DOHH2 (cell line): ENCODE results near the gene MRPL4.
A peak's percentile ranks its signal among the peaks of the same experiment; 100 is the strongest.

Experiments
- H3F3A ChIP-seq: fragments of 200-600 bp; sonication (generic), shearing (Covaris generic); 2 replicates; pipeline ENCODE4 v1.6.0; 2016; ENCODE audit warnings: antibody characterized with exemption, mild to moderate bottlenecking; ENCODE audit not compliant: control insufficient read depth, insufficient read depth
- H3K27ac ChIP-seq: fragments of 200-600 bp; sonication (generic); 2 replicates; pipeline ENCODE4 v1.5.1; 2014; ENCODE audit warnings: low read depth, mild to moderate bottlenecking, low read length, moderate library complexity
- H3K27me3 ChIP-seq: fragments of 200-600 bp; sonication (generic); 2 replicates; pipeline ENCODE4 v1.6.1; 2014; ENCODE audit warnings: mild to moderate bottlenecking, low read length, mixed read lengths; ENCODE audit not compliant: control insufficient read depth
- H3K36me3 ChIP-seq: fragments of 200-600 bp; sonication (generic); 2 replicates; pipeline ENCODE4 v1.6.1; 2014; ENCODE audit warnings: mild to moderate bottlenecking, low read length, moderate library complexity, mixed read lengths; ENCODE audit not compliant: control insufficient read depth
- H3K4me1 ChIP-seq: fragments of 200-600 bp; sonication (generic); 2 replicates; pipeline ENCODE4 v1.6.1; 2014; ENCODE audit warnings: mild to moderate bottlenecking, low read length, mixed read lengths; ENCODE audit not compliant: control insufficient read depth
- H3K4me2 ChIP-seq: fragments of 200-600 bp; sonication (generic); 2 replicates; pipeline ENCODE4 v1.6.0; 2014; ENCODE audit warnings: mild to moderate bottlenecking, low read length, moderate library complexity
- H3K4me3 ChIP-seq: fragments of 200-600 bp; sonication (generic); 2 replicates; pipeline ENCODE4 v1.5.1; 2014; ENCODE audit warnings: mild to moderate bottlenecking, low read length, mixed read lengths
- H3K79me2 ChIP-seq: fragments of 200-600 bp; sonication (generic); 2 replicates; pipeline ENCODE4 v1.6.1; 2014; ENCODE audit warnings: mild to moderate bottlenecking, low read length, mixed read lengths; ENCODE audit not compliant: control insufficient read depth
- H3K9me2 ChIP-seq: fragments of 200-600 bp; sonication (generic); replicated peaks from 2 replicates; pipeline ENCODE4 v1.6.1; 2014; ENCODE audit warnings: mild to moderate bottlenecking, low read length, mixed read lengths; ENCODE audit not compliant: control insufficient read depth
- H3K9me3 ChIP-seq: fragments of 200-600 bp; sonication (generic); 2 replicates; pipeline ENCODE4 v1.6.1; 2014; ENCODE audit warnings: antibody characterized with exemption, low read length, mixed read lengths; ENCODE audit not compliant: control insufficient read depth, insufficient read depth
- H4K20me1 ChIP-seq: fragments of 200-600 bp; sonication (generic); 2 replicates; pipeline ENCODE4 v1.6.0; 2014; ENCODE audit warnings: low read depth, mild to moderate bottlenecking, antibody characterized with exemption, low read length, moderate library complexity; ENCODE audit not compliant: control insufficient read depth, insufficient read depth
- CTCF ChIP-seq: fragments of 200-600 bp; sonication (generic); IDR thresholded peaks from one replicate; pipeline ENCODE4 v1.5.1; 2014; ENCODE audit warnings: antibody characterized with exemption, mild to moderate bottlenecking, low read depth, low read length; ENCODE audit not compliant: poor library complexity, severe bottlenecking
- EZH2phosphoT487 ChIP-seq: fragments of 200-600 bp; sonication (generic); IDR thresholded peaks from 2 replicates; pipeline ENCODE4 v1.6.1; 2017; ENCODE audit warnings: borderline replicate concordance, mild to moderate bottlenecking, antibody characterized with exemption, low read length, moderate library complexity, mixed read lengths

Gene MRPL4

DNA sequence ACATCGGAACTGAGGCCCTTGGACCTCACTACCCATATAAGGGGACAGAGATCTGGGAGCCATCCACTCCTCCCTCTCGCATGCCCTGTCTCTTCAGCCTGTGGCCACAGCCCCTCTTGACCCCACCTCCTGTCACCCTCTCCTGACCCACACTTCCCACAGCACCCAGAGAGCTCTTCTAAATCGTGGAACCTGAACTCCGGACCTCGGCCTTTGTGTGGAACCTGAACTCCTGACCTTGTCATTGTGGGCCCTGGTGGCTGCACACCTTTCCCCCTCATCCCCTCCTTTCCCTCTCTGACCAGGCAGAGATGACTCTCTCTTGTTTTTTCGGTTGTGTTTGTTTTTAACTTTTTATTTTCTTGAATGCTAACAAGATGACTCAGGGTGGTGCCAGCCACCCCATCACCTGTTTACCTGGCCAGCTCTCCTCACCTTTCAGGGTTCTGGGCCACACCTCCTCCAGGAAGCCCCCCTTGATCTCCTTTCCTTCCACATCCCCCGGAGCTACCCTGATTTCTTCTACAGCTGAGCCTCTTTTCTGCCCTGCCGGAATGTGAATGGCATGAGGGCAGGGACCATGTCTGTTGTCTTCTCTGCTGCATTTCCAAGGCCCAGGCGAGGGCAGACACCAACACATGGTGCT, 5.1 kb downstream of the MRPL4 start:
- Histone ChIP-seq H3K4me3 (no peak overlapping the region), H3K79me2 (peaks cover 33% of the 10 kb centered on the region), H3K4me2 (no peak overlapping the region), H3K9me2 (no peaks in the 10 kb centered on the region), H3K4me1 (peaks cover 26% of the 10 kb centered on the region), H3F3A (peaks cover 11% of the 10 kb centered on the region; the same call in 1 of the 2 replicates), H3K9me3 (no peaks in the 10 kb centered on the region), H3K27ac (no peak overlapping the region), H3K36me3 (peaks cover 75% of the 10 kb centered on the region), H3K27me3 (no peaks in the 10 kb centered on the region), H4K20me1 (peaks cover 9% of the 10 kb centered on the region; the same call in 1 of the 2 replicates)
- TF ChIP-seq CTCF (no peak), EZH2phosphoT487 (no peak)

- H3K36me3 ChIP-seq = peaks cover 65% of the 10 kb centered on the region
- H3K4me2 ChIP-seq = 0 out of 2 replicates have a peak overlapping the region, but pooled peaks have one; percentile 4
- TF ChIP-seq EZH2phosphoT487 = no peak
- TF ChIP-seq CTCF = no peak
- H3K27me3 ChIP-seq = no peaks in the 10 kb centered on the region
- peaks cover 8% of the 10 kb centered on the region; the same call in 1 of the 2 replicates for H3F3A ChIP-seq
- no peaks in the 10 kb centered on the region for H3K9me3 ChIP-seq
- H3K4me3 ChIP-seq = no peak overlapping the region
- no peaks in the 10 kb centered on the region for H3K9me2 ChIP-seq
- H3K4me1 ChIP-seq = peaks cover 20% of the 10 kb centered on the region
- peaks cover 22% of the 10 kb centered on the region for H3K79me2 ChIP-seq
- no peak overlapping the region for H3K27ac ChIP-seq
- H4K20me1 ChIP-seq = peaks cover 4% of the 10 kb centered on the region; the same call in 1 of the 2 replicates
Observed at GRCh38 chr19:10258080-10258710, 6.2 kb downstream of the MRPL4 start.

DNA sequence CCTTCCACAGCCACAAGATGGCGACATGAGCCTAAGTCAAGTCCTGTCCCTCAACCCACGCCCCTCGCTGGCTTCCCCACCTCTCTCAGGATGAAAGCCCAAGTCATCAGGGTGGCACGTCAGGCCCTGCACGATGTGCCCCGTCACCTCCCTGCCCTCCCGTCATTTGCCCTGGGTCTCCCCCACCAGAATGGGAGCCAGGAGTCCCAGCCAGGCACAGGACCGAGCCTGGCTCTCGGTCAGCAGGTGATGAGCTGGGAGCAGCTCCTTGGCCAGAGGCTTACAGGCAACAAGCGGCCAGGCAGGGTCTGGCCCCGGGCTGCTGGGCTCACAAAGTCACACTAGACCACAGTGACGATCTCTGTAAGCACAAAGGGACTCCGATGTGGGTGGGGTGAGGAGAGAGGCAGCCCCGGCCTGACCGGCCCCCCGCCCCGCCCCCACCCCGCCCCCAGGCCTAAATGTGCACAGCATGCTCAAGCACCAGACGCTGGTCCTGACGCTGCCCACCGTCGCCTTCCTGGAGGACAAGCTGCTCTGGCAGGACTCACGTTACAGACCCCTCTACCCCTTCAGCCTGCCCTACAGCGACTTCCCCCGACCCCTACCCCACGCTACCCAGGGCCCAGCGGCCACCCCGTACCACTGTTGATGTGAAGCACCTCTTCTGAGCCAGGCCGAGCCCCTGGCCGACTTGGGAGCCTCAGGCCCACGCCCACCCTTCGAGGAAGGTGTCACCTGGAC, 7.3 kb downstream of the MRPL4 start:
- Histone ChIP-seq H3K27me3 (no peaks in the 10 kb centered on the region), H3K4me1 (peaks cover 12% of the 10 kb centered on the region), H3K79me2 (peaks cover 10% of the 10 kb centered on the region), H3K9me2 (no peaks in the 10 kb centered on the region), H3K4me3 (no peak overlapping the region), H4K20me1 (peaks cover 1% of the 10 kb centered on the region; the same call in 1 of the 2 replicates), H3K4me2 (no peak overlapping the region), H3F3A (peaks cover 8% of the 10 kb centered on the region; the same call in 1 of the 2 replicates), H3K27ac (no peak overlapping the region), H3K9me3 (no peaks in the 10 kb centered on the region), H3K36me3 (peaks cover 54% of the 10 kb centered on the region)
- TF ChIP-seq CTCF = peak; percentile 74
- no peak for TF ChIP-seq EZH2phosphoT487
